ENCODE measurements around the gene ST6GALNAC6. TPM values are rescaled to one million over a fixed set of nuclear protein-coding genes. Genes with fewer than 3 reads are reported as not detected.

ST6GALNAC6 gene
- total and polyA plus RNA-seq, 5 donors from 2014 or later: 43.7 to 136 (median 48.6) TPM

Other genes starting within 250 kb of the ST6GALNAC6 start
- gene CFAP157, start 192.6 kb downstream of the ST6GALNAC6 start, total RNA-seq: not detected
- gene CFAP157, start 192.6 kb downstream of the ST6GALNAC6 start, polyA plus RNA-seq: under 1 TPM; 0.20 to 0.57 (median 0.26) TPM
- gene PTRH1, start 183.9 kb downstream of the ST6GALNAC6 start, total RNA-seq: 9.3 TPM
- 10 to 100 TPM; 25.8 to 36.5 (median 28.1) TPM for gene PTRH1, start 183.9 kb downstream of the ST6GALNAC6 start, polyA plus RNA-seq
- 1.7 TPM for gene TTC16, start 183.5 kb downstream of the ST6GALNAC6 start, total RNA-seq
- gene TTC16, start 183.5 kb downstream of the ST6GALNAC6 start, polyA plus RNA-seq: under 1 TPM in 2 of 4 donors, not detected in 2; 0.28 to 0.38 TPM
- 11.9 TPM for gene TOR2A, start 164.3 kb downstream of the ST6GALNAC6 start, total RNA-seq
- gene TOR2A, start 164.3 kb downstream of the ST6GALNAC6 start, polyA plus RNA-seq: 10 to 100 TPM; 20.1 to 30.2 (median 24.8) TPM
- 39.3 TPM for gene SH2D3C, start 120.9 kb downstream of the ST6GALNAC6 start, total RNA-seq
- 10 to 100 TPM; 17.7 to 30.5 (median 21.1) TPM for gene SH2D3C, start 120.9 kb downstream of the ST6GALNAC6 start, polyA plus RNA-seq
- gene CDK9, start 113.6 kb downstream of the ST6GALNAC6 start, total RNA-seq: 89.3 TPM
- gene CDK9, start 113.6 kb downstream of the ST6GALNAC6 start, polyA plus RNA-seq: 10 to 100 TPM; 43.3 to 67.4 (median 53.3) TPM
- gene FPGS, start 96.7 kb downstream of the ST6GALNAC6 start, total RNA-seq: 64.7 TPM
- gene FPGS, start 96.7 kb downstream of the ST6GALNAC6 start, polyA plus RNA-seq: 10 to 100 TPM; 40.1 to 50.6 (median 45.2) TPM
- gene ENG, start 44.9 kb downstream of the ST6GALNAC6 start, total RNA-seq: 3.6 TPM
- 1 to 10 TPM in 3 of 4 donors, under 1 TPM in 1; 0.71 to 2.9 (median 1.9) TPM for gene ENG, start 44.9 kb downstream of the ST6GALNAC6 start, polyA plus RNA-seq
- 84.7 TPM for gene AK1, start 21.9 kb downstream of the ST6GALNAC6 start, total RNA-seq
- gene AK1, start 21.9 kb downstream of the ST6GALNAC6 start, polyA plus RNA-seq: under 1 TPM; 0.08 to 0.42 (median 0.25) TPM
- gene ST6GALNAC4, start 17.4 kb upstream of the ST6GALNAC6 start, total RNA-seq: 31.6 TPM
- gene ST6GALNAC4, start 17.4 kb upstream of the ST6GALNAC6 start, polyA plus RNA-seq: 10 to 100 TPM; 23.1 to 23.8 (median 23.7) TPM
- 3.3 TPM for gene PIP5KL1, start 31.2 kb upstream of the ST6GALNAC6 start, total RNA-seq
- gene PIP5KL1, start 31.2 kb upstream of the ST6GALNAC6 start, polyA plus RNA-seq: 1 to 10 TPM in 1 of 4 donors, under 1 TPM in 2, not detected in 1; 0.22 to 1.1 (median 0.81) TPM
- gene DPM2, start 38.3 kb upstream of the ST6GALNAC6 start, total RNA-seq: 35.7 TPM
- gene DPM2, start 38.3 kb upstream of the ST6GALNAC6 start, polyA plus RNA-seq: 10 to 100 TPM; 27.5 to 30.6 (median 29.7) TPM
- 402 TPM for gene EEIG1, start 81.4 kb upstream of the ST6GALNAC6 start, total RNA-seq
- 100 to 1,000 TPM; 140 to 190 (median 177) TPM for gene EEIG1, start 81.4 kb upstream of the ST6GALNAC6 start, polyA plus RNA-seq
- gene NAIF1, start 167.7 kb upstream of the ST6GALNAC6 start, total RNA-seq: 16.8 TPM
- 10 to 100 TPM in 3 of 4 donors, 1 to 10 TPM in 1; 7.8 to 14.7 (median 12.3) TPM for gene NAIF1, start 167.7 kb upstream of the ST6GALNAC6 start, polyA plus RNA-seq
- 13.8 TPM for gene SLC25A25, start 168.6 kb upstream of the ST6GALNAC6 start, total RNA-seq
- 10 to 100 TPM; 11.3 to 12.0 (median 11.7) TPM for gene SLC25A25, start 168.6 kb upstream of the ST6GALNAC6 start, polyA plus RNA-seq
- gene PTGES2, start 228.1 kb upstream of the ST6GALNAC6 start, total RNA-seq: 48.6 TPM
- 10 to 100 TPM; 33.8 to 39.1 (median 37.6) TPM for gene PTGES2, start 228.1 kb upstream of the ST6GALNAC6 start, polyA plus RNA-seq
- 0.94 TPM for gene LCN2, start 249.8 kb upstream of the ST6GALNAC6 start, total RNA-seq
- not detected for gene LCN2, start 249.8 kb upstream of the ST6GALNAC6 start, polyA plus RNA-seq